NCI-H2196 (cell line): ENCODE measurements around the gene LAMB4.

ENCODE experiments used
- DNase-seq: peaks from one replicate; lab custom pipeline; 2025; ENCODE audit not compliant: unreplicated experiment; lab: John Stamatoyannopoulos, UW

Gene LAMB4

GRCh38 chr7:108143658-108144420, 13.7 kb upstream of the LAMB4 start:
- DNase-seq, result no peak

- no peak for DNase-seq
Observed at GRCh38 chr7:108142675-108143259, 12.6 kb upstream of the LAMB4 start.

- no peak for DNase-seq
Observed at GRCh38 chr7:108142180-108142579, 12.0 kb upstream of the LAMB4 start.

GRCh38 chr7:108140671-108141070, 10.5 kb upstream of the LAMB4 start:
- no peak for DNase-seq

- no peak for DNase-seq
Observed at GRCh38 chr7:108138911-108139310, 8.8 kb upstream of the LAMB4 start.

- no peak for DNase-seq
Observed at GRCh38 chr7:108137993-108138392, 7.8 kb upstream of the LAMB4 start.

- no peak for DNase-seq
Observed at GRCh38 chr7:108137040-108137439, 6.9 kb upstream of the LAMB4 start.

- no peak for DNase-seq
Observed at GRCh38 chr7:108136191-108136688, 6.1 kb upstream of the LAMB4 start.

GRCh38 chr7:108135446-108136190, 5.5 kb upstream of the LAMB4 start:
- no peak for DNase-seq

- DNase-seq, result no peak
Observed at GRCh38 chr7:108134486-108134885, 4.3 kb upstream of the LAMB4 start.

GRCh38 chr7:108132551-108133265, 2.5 kb upstream of the LAMB4 start:
- DNase-seq, result no peak

GRCh38 chr7:108129018-108129965, 869 bp downstream of the LAMB4 start:
- DNase-seq, result no peak

- DNase-seq, result no peak
Observed at GRCh38 chr7:108128514-108128913, 1.6 kb downstream of the LAMB4 start.

GRCh38 chr7:108127461-108127860, 2.7 kb downstream of the LAMB4 start:
- DNase-seq, result no peak

GRCh38 chr7:108124820-108125219, 5.3 kb downstream of the LAMB4 start:
- DNase-seq, result no peak

GRCh38 chr7:108122181-108122580, 8.0 kb downstream of the LAMB4 start:
- no peak for DNase-seq

- DNase-seq, result no peak
Observed at GRCh38 chr7:108120933-108121332, 9.2 kb downstream of the LAMB4 start.

GRCh38 chr7:108120196-108120595, 10.0 kb downstream of the LAMB4 start:
- no peak for DNase-seq

GRCh38 chr7:108118959-108119358, 11.2 kb downstream of the LAMB4 start:
- no peak for DNase-seq
